ENCODE data around the gene SCN5A.

- TF ChIP-seq EZH2 (IDR thresholded peaks at IDR 0.05; ENCODE audit: insufficient read depth, poor library complexity, severe bottlenecking) = no peak
- TF ChIP-seq EZH2phosphoT487 (IDR thresholded peaks at IDR 0.05; ENCODE audit: insufficient read depth, low read depth) = no peak
Measured at GRCh38 chr3:38662544-38662943, 13.1 kb upstream of the SCN5A start.

Data from GM23248 (cell line).